Measurements from ENCODE around the gene NPLOC4.

- no peak for TF ChIP-seq CTCF (conservative IDR thresholded peaks at IDR 0.05; ENCODE audit: low read length)
- TF ChIP-seq EZH2phosphoT487 (IDR thresholded peaks at IDR 0.05; ENCODE audit: borderline replicate concordance), result no peak
Observed at GRCh38 chr17:81514739-81515529, 122.0 kb downstream of the NPLOC4 start.

All from Loucy (cell line).